A172 (cell line): ENCODE results near the gene RAI14. TPM values are rescaled to one million over a fixed set of nuclear protein-coding genes. Genes with fewer than 3 reads are reported as not detected.

Experiments used
- DNase-seq: peaks from one replicate; pipeline ENCODE4 v3.0.0-alpha.2; 2015; ENCODE audit warnings: low spot score
- total RNA-seq: library from RNA; depleted of rRNA; stranded (reverse); fragments of >200 nt; shearing (Covaris generic); gene quantifications from 2 replicates; pipeline ENCODE4 v1.2.3, GENCODE V29; 2014

RAI14 gene
- total RNA-seq, 1 experiment from 2014 or later = 66.0 TPM

DNA sequence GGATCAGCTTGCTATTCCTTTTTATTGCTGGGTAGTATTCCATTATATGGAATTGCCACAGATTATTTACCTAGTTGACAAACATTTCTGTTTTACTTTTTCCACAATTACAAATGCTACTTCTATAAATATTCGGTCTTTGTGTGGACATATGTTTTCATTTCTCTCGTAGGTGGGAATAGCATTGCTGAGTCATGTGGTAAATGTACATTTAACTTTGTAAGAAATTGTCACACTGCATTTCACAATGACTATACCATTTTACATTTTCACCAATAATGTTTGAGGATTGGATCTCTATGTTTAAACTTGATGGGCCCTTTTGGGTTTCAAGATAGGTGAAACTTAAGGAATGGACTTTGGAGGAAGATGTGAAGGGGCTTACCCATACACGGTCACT, 19.7 kb downstream of the RAI14 start:
- DNase-seq = no peak

DNA sequence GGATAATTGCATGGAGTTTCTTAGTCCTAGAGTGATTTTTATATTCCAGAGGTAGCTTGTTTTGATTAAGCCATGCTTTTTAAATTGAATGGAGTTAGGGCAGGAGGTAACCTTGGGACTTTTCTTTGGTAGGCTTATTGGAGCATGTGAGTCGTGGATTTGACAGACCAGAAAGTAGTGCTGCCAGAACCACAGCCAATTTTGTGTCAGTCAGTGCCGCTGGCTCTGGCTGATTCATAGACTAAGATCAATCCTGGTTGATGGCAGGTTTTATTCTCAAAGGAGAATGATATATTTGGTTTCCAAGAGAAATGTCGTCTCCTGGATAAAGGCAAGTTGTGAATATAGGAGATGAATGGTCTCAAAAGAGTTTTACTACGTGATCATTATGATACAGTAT, 20.3 kb downstream of the RAI14 start:
- DNase-seq = no peak

- DNase-seq = no peak
These were observed 21.3 kb downstream of the RAI14 start for GRCh38 chr5:34677428-34677827.

DNA sequence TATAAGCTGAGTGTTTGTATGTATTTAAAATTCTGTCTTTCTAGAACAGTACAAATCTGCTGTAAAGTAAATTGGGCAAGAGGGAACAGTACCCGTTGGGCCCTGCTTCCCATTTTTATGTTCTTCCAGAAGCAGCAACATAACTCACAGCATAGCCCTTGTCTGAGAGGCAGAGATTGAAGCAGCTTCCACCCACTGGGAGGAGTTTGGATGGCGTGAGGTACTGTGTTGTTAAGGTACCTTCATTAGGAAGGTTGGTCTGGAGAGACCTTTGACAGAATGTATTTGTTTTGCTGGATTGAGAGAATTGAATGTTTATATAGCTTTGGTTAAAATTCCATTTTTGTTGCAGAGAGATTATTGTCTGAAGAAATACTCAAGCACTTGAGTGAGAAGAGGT, 24.8 kb downstream of the RAI14 start:
- DNase-seq = no peak

- DNase-seq = peak; percentile 72
These were observed 26.9 kb downstream of the RAI14 start for GRCh38 chr5:34682926-34683623.

DNA sequence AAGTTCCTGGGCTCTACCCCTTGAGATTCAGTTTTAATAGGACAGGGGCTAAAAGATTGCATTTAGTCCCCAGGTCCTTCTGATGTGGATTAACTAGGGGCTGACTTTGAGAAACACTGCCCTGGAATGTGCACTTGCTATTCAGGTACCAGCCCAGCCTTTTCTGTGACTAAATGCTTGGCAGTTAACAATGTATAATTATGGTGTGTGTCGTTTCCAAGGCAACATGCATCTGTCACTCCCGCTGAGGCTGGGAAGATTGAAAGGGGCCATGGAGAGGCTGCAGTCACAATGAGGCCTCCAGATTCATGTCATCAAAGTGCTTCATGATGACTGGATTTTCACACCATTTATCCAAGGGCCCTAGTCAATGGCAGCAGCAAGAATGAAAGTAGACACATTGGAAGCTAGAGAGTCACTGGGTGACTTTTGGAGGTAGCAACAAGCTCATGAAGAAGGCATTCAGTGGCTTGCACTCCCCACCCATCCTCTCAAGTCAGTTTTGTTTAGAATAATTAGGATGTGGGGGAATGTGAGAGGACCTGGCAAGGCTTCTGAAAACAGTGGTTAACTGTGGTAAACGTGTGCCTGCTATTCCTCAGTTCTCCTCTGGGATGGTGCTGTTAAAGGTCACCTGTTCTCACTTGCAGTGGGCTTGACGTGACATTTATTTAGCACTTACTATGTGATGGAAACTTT, 28.3 kb downstream of the RAI14 start:
- peak; percentile 53 for DNase-seq

- DNase-seq = no peak
These were observed 28.8 kb downstream of the RAI14 start for GRCh38 chr5:34684980-34685352.

DNA sequence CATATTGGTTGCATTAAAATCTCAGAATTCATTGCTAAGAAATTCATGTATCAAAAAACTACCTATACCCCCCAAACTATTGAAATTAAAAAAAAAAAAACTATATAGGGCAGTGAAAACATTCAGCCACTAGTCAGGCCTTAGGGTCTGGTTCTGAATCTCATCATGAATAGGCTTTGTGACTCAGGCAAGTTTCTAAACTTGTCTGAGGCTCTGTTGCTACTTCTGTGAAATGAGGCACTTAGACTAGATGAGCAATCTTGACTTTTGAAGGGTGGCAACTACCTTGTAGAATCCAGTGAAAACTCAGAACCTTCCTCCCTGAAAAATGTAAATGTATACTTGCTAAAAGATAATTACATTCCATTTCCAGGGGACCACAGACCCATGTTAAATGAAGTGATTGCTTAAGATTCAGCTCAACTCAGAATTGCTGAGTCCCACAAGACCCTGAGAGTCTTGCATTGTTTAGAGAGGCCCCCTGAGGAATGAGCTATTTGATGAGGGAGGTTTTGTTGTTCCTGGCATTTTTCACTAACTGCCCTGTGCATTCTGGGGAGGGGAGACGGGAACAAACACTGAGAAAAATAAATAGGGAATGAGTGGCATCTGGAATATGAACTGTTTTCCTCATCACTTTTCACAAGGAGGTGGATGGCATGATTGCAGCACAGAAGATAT, 29.5 kb downstream of the RAI14 start:
- no peak for DNase-seq

DNA sequence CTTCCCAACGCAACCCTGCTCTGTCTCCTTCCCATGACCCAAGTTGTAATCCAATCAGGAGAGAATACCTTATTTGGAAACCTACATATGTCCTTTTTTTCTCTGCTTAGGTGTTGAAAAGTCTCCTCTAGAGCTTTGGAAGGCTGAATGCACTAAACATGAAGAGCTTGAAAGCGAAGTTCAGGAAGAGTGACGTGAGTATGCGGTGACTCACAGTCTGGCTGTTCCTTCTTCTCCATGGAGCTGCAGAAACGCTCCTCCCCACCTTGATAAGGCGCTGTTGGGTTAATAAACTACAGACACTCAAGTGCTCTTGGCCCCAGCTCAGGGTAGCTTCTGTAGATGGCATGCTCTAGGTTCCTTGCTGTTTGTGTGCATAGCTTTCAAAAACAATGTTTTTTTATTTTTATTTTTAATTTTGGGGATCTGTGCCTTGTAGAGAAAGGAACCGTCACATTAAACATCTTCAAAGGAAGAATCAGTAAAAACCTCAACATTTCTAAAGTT, 30.7 kb downstream of the RAI14 start:
- peak; percentile 99 for DNase-seq

GRCh38 chr5:34687269-34688011, 31.3 kb downstream of the RAI14 start:
- peak; percentile 90 for DNase-seq

GRCh38 chr5:34688015-34688810, 32.1 kb downstream of the RAI14 start:
- DNase-seq = no peak

- DNase-seq = no peak
These were observed 34.2 kb downstream of the RAI14 start for GRCh38 chr5:34690301-34690700.

DNA sequence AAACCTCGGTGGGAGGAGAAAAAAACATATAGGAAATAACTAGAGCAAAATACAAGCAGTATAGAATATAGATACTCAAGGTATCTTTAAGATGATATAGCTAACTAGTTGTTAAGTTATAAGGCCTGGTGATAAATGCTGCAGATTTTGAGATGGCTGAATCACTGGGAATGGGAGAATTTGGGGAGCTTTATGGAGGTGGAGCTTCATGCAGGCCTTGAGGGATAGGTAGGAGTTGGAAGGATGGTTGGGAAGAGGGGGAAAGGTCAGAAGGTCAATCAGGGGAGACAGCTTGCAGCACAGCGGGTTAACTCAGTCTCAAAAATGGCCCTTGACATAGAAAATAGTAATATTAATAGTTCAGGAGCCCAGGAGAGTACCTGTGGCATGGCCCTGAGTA, 34.8 kb downstream of the RAI14 start:
- no peak for DNase-seq

DNA sequence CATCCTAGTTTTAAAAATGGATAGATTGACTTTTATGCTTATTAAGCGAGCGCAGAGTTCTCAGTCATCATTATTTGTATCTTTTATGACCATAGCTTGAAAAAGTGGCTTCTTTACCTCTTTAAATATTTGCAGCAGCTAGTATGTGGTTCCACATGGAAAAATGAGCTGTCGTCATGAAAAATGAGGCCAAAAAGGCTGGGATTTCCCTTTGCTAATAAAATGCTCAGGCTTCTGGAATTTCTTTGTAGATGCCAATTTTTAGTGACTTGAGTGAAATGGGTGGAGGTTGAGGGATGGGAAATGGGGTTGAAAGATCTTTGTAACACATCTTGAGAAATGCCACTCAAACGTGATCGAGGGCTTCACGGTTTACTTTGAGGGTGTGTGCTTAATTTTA, 35.2 kb downstream of the RAI14 start:
- no peak for DNase-seq

GRCh38 chr5:34692786-34693185, 36.7 kb downstream of the RAI14 start:
- DNase-seq = no peak

DNA sequence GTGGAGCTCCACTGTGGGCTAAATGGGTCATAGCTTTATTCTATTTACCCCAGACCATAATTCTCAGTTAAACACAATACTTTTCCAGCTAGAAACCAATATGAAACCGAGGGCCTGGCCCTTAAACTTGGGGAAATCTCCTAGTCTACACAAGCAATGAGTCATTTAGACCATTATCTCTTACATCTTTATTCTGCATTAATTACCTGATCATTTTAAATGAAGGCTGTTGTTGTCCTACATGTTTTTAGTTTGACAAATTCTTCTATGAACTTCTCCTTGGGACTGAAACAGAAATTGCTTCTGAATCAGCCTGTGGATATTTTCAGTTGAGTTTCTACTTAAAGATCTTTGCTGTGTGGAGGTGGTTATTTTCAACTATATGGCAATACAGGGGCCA, 37.9 kb downstream of the RAI14 start:
- DNase-seq = no peak

GRCh38 chr5:34694685-34695084, 38.6 kb downstream of the RAI14 start:
- DNase-seq = no peak

DNA sequence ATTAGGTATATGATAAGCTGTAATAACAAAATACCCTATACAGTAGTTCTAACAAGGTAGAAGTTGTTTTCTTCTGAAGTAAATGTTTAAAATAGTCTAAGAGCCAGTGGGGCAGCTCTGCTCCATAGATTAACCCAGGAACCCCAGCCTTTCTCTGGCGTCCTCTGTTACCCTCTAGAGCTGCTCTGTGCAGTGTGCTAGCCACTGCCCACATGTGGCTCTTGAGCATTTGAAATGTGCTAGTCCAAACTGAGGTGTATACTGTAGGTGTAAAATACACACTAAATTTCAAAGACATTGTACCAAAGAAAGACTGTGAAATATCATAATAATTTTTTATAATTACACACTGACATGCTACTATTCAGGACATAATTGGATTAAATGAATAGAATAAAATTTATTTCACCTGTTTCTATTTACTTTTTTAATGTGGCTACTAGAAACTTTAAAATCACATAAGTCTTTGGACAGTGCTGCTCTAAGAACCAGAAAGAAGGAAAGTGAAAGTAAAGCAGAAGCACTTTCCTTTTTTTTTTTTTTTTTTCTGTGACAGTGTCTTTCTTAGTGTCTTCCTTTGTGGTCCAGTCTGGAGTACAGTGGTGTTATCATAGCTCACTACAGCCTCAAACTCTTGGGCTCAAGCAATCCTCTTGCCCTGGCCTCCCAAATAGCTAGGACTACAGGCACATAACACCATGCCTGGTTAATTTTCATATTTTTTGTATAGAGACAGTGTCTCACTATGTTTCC, 39.3 kb downstream of the RAI14 start:
- no peak for DNase-seq

GRCh38 chr5:34697308-34698108, 41.4 kb downstream of the RAI14 start:
- no peak for DNase-seq

GRCh38 chr5:34698109-34698419, 41.9 kb downstream of the RAI14 start:
- no peak for DNase-seq
